OCI-M2 (cell line): Measurements from ENCODE around the gene RPN1.

ENCODE experiments used
- DNase-seq: peaks from one replicate; lab custom pipeline; 2025; ENCODE audit not compliant: unreplicated experiment; lab: John Stamatoyannopoulos, UW

The RPN1 gene

DNA sequence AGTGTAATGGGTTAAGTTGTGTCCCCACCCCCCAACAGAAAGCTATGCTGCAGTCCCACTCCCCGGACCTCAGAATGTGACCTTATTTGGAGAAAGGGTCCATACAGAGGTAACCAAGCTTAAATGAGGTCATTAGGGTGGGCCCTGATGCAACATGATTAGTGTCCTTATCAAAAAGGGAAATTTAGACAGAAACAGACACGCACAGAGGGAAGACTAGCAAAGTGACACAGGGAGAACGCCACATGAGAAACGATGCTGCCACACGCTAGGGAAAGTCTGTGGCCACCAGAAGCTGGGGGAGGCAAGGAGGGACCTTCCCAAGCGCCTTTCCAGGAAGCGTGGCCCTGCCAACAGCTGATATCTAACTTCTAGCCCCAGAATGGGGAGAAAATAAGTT is 65.4 kb downstream of the RPN1 start:
- no peak for DNase-seq

DNA sequence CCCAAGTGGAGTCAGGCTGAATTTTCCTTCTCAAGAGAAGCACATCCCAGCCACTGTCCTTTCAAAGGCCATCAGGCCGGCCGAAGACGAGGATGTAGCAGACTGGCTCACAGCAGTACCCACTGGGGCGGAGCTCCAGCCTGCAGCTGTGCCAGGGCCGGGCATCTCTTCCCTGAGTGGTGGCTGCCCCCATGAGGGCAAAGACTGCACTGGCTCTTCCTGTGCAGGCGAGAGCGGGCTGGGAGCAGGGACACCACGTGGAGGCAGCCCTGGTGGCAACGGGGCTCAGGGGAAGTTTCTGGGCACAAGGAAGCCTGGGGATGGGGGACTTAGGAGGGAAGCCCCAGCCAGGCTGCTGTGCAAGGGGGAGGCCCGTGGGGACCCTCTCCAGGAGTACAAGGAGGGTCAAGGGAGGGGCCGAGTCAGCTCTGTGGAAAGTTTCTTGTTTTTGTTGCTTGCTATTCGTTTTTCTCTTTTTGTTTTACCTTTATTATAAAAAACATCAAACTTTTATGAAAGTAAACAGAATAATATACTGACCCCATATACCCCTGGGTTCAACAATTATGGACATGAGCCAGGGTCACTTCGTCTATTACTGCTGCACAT is 66.1 kb downstream of the RPN1 start:
- DNase-seq = no peak

- no peak for DNase-seq
These were observed 69.1 kb downstream of the RPN1 start for GRCh38 chr3:128581566-128581965.

DNA sequence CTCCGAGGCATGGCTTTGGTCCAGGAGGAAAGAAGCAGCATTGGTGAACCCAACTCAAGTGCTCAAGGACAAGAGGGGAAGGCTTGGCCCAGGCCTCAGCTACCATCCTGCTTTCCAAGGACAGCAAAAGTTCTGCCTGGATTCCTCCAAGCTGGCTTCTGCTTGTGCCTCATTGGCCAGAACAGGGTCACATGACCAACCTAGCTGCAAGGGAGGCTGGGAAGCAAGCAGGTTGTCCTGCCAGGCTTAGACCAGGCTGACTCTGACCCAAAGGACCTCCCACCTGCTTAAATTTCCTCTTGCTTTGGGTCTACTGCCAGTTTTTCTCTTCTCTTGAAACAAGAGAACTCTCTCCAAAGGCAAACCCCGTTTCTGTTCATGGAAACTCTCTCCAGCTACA is 70.7 kb downstream of the RPN1 start:
- no peak for DNase-seq

GRCh38 chr3:128578346-128578745 is 72.3 kb downstream of the RPN1 start:
- DNase-seq = no peak

DNA sequence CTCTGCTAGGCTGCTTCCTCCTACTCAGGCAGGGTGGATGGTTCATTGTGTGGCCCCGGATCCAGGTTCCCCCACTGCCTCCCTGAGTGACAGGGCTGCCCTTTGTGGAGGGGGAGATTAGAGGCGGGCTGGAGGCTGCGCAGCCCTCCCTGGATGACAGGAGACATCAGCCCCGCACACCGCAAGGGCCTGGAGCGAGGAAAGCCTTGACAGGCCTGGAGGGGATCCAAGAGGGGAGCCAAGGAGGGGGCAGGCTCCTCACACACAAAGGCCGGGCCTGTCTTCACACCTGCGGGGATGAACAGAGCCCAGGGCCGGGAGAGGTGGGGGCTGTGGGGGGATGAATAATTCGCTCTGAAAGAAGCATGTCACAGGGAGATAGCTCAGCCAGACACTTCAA is 72.9 kb downstream of the RPN1 start:
- DNase-seq = no peak

DNA sequence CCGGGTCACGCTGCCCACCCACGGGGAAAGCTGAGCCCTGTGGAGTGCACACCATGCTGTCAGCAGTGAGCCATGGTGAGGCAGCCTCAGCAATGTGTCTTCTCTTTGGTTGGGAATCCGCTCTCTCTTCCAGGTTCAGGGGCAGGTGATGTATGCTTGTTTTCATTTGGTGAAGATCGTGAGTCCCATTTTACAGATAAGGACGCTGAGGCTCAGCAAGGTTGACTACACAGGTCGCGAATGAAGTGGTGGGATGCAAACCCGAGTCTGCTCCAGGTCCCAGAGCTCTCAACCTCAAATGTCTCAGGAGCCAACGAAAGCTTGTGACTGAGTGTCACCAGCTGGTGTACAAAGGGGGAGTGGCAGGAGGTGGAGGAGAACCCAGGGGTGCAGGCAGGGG is 74.3 kb downstream of the RPN1 start:
- DNase-seq = no peak

DNA sequence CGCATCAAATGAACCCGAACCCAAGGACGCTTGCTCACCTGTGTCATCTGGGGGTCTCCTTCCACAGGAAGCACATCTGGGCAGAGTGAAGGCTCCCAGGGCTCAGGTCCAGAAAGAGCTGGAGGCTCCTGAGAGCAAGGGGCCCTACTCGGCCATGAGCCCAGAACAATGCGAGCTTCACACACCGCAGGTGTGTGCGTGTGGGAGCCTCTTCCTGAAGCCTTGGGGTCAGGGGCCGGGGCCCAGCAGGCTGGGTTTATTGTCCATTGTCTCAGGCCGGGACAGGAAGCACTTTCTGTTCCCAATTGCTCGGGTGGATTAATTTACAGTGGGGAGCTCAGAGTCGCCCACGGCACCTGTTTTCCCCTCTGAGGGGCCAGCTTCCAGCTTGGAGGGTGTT is 74.8 kb downstream of the RPN1 start:
- no peak for DNase-seq

DNA sequence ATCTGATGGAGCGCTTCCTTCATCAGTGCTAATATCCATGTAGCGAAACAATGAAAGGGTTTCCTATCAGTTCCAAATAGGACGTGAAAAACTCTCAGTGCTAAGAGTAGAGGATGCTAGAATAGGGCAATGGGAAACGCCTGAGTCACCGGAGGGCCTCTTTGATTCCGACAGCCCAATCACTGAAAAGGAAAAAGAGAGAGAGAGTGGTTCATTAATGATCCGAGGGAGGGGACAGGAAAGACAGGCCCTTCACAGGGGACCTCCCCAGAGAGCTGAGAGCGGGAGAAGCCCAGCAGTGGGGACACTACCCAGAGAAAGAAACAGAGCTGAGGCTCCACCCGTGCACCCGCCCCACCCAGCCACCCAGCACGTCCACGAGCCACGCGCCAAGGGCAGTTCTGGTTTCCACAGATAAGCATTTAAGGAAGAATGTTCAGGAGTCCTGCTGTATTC is 76.9 kb downstream of the RPN1 start:
- no peak for DNase-seq

GRCh38 chr3:128573160-128573559 is 77.5 kb downstream of the RPN1 start:
- no peak for DNase-seq

GRCh38 chr3:128572644-128573105 is 77.9 kb downstream of the RPN1 start:
- DNase-seq = no peak

DNA sequence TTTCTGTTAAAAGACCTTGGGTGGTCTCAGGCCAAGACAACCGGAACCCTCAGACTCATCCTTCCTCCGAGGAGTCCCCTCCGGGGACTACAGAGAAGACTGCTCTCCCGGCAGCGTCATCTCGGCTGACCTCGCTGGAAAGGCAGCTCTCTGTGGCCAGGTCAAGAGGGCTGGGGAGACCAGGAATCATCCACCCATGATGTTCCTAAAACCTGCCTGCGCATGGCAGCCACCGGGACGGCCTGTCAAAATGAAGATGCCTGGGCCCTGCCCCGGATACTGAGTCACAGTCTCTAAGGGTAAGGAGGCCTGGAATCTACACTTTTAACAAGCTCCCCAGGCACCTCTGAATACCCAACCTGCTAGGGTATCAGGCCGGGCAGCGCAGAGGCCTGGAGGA is 78.6 kb downstream of the RPN1 start:
- DNase-seq = no peak
